ENCODE measurements around the gene RAP1A. TPM values are rescaled to one million over a fixed set of nuclear protein-coding genes. Genes with fewer than 3 reads are reported as not detected.

Gene RAP1A
- total RNA-seq (2022) (33.2 and 34.6 TPM in 2 replicates), Bru-seq, nascent RNA (percentile 64 among the genes with signal in this experiment), BruChase-seq, experiment 1, labeled RNA remaining after a 6-hour chase (percentile 57 among the genes with signal in this experiment), BruChase-seq, experiment 2, labeled RNA remaining after a 2-hour chase (percentile 51 among the genes with signal in this experiment)
- long read RNA-seq, full-length matches to known transcripts = 4 of 11 reads
- long read RNA-seq, partial matches to known transcripts = 2 of 11 reads
- long read RNA-seq, other reads (novel, unspliced or antisense) = 5 of 11 reads

GRCh38 chr1:111619635-111620440 is at the start of gene RAP1A:
Gene RAP1A (plus strand): TSS chr1:111619789. CDS start chr1:111691361, 71,572 bp downstream.
- Mint-ChIP-seq H3K4me3 (ENCODE audit: low read depth, unreplicated experiment) (peak within 1 kb of the TSS; percentile 98), H3K36me3 (ENCODE audit: insufficient read depth, unreplicated experiment) (peaks cover 13% of the 10 kb centered on the region), H3K9me3 (ENCODE audit: low read depth, unreplicated experiment) (no peaks in the 10 kb centered on the region), H3K27ac (ENCODE audit: unreplicated experiment) (peak within 1 kb of the TSS; percentile 82), H3K4me1 (ENCODE audit: low read depth, unreplicated experiment) (peaks cover 39% of the 10 kb centered on the region), H3K27me3 (ENCODE audit: unreplicated experiment) (no peaks in the 10 kb centered on the region)
- TF ChIP-seq CTCF (IDR thresholded peaks at IDR 0.05; ENCODE audit: unreplicated experiment) = no peak
- intact Hi-C loops (cut with micrococcal nuclease; ENCODE audit: unreplicated experiment) = no loop called here
- CTCF ChIA-PET = interaction anchor here (0.5 to 1.3 kb wide), 9 partner anchors 24 to 1616 kb away, joined by 3 to 9 read pairs (median 3); no protein-coding TSS in a partner anchor
- no TSS peak for BruUV-seq (replicated peaks)
- peak; percentile 90 for DNase-seq

DNA sequence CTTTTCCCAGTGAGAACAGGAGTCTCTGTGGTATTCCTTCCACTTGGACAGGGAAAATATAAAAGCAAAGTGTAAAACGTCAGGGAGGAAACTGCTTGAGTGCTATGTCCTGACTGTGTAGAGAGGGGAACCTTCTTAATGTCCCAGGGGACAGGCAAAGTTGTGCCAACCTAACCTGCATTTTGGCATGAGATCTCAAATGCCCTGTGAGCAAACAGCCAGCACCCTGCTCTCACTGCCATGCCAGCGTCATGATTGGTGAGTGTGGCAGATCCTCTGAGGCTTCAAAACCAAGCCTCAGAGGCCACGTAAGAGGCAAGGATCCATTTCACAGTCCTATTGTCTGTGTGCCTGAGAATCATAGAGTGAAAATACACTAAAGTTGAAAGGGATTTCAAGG is 49.7 kb upstream of the RAP1A start:
- H3K36me3 Mint-ChIP-seq (ENCODE audit: insufficient read depth, unreplicated experiment) = no peaks in the 10 kb centered on the region
- no peaks in the 10 kb centered on the region for H3K9me3 Mint-ChIP-seq (ENCODE audit: low read depth, unreplicated experiment)
- no peak for TF ChIP-seq CTCF (IDR thresholded peaks at IDR 0.05; ENCODE audit: unreplicated experiment)
- H3K4me3 Mint-ChIP-seq (ENCODE audit: low read depth, unreplicated experiment) = no peak overlapping the region
- no TSS peak for BruUV-seq (replicated peaks)
- intact Hi-C loops (cut with micrococcal nuclease; ENCODE audit: unreplicated experiment) = no loop called here
- no peaks in the 10 kb centered on the region for H3K27me3 Mint-ChIP-seq (ENCODE audit: unreplicated experiment)
- CTCF ChIA-PET = no interaction called here
- no peak for DNase-seq
- H3K4me1 Mint-ChIP-seq (ENCODE audit: low read depth, unreplicated experiment) = no peaks in the 10 kb centered on the region
- H3K27ac Mint-ChIP-seq (ENCODE audit: unreplicated experiment) = no peak overlapping the region

- H3K9me3 Mint-ChIP-seq (ENCODE audit: low read depth, unreplicated experiment) = no peaks in the 10 kb centered on the region
- H3K36me3 Mint-ChIP-seq (ENCODE audit: insufficient read depth, unreplicated experiment) = no peaks in the 10 kb centered on the region
- no peak for DNase-seq
- H3K27ac Mint-ChIP-seq (ENCODE audit: unreplicated experiment) = no peak overlapping the region
- no peaks in the 10 kb centered on the region for H3K4me1 Mint-ChIP-seq (ENCODE audit: low read depth, unreplicated experiment)
- no peaks in the 10 kb centered on the region for H3K27me3 Mint-ChIP-seq (ENCODE audit: unreplicated experiment)
- no TSS peak for BruUV-seq (replicated peaks)
- intact Hi-C loops (cut with micrococcal nuclease; ENCODE audit: unreplicated experiment) = no loop called here
- no peak for TF ChIP-seq CTCF (IDR thresholded peaks at IDR 0.05; ENCODE audit: unreplicated experiment)
- H3K4me3 Mint-ChIP-seq (ENCODE audit: low read depth, unreplicated experiment) = no peak overlapping the region
- CTCF ChIA-PET = interaction anchor here (1.0 kb wide), 1 partner anchor 82 kb away, joined by 3 read pairs; no protein-coding TSS in a partner anchor
Observed at GRCh38 chr1:111570781-111571181, 48.8 kb upstream of the RAP1A start.

- DNase-seq = no peak
- TF ChIP-seq CTCF (IDR thresholded peaks at IDR 0.05; ENCODE audit: unreplicated experiment) = no peak
- Mint-ChIP-seq H3K9me3 (ENCODE audit: low read depth, unreplicated experiment) (no peaks in the 10 kb centered on the region), H3K4me1 (ENCODE audit: low read depth, unreplicated experiment) (no peaks in the 10 kb centered on the region), H3K27ac (ENCODE audit: unreplicated experiment) (no peak overlapping the region), H3K4me3 (ENCODE audit: low read depth, unreplicated experiment) (no peak overlapping the region), H3K36me3 (ENCODE audit: insufficient read depth, unreplicated experiment) (no peaks in the 10 kb centered on the region), H3K27me3 (ENCODE audit: unreplicated experiment) (no peaks in the 10 kb centered on the region)
- no TSS peak for BruUV-seq (replicated peaks)
- CTCF ChIA-PET = interaction anchor here (0.6 to 1.0 kb wide), 2 partner anchors 81 to 91 kb away, joined by 3 to 4 read pairs; no protein-coding TSS in a partner anchor
- intact Hi-C loops (cut with micrococcal nuclease; ENCODE audit: unreplicated experiment) = no loop called here
Observed at GRCh38 chr1:111571239-111571638, 48.4 kb upstream of the RAP1A start.
